ENCODE measurements around the gene PADI3.
"Not testable (repeated sequence)": the region's sequence is repeated elsewhere in the genome, so short reads cannot be mapped to it uniquely, and the experiment has no call there.

The PADI3 gene

DNA sequence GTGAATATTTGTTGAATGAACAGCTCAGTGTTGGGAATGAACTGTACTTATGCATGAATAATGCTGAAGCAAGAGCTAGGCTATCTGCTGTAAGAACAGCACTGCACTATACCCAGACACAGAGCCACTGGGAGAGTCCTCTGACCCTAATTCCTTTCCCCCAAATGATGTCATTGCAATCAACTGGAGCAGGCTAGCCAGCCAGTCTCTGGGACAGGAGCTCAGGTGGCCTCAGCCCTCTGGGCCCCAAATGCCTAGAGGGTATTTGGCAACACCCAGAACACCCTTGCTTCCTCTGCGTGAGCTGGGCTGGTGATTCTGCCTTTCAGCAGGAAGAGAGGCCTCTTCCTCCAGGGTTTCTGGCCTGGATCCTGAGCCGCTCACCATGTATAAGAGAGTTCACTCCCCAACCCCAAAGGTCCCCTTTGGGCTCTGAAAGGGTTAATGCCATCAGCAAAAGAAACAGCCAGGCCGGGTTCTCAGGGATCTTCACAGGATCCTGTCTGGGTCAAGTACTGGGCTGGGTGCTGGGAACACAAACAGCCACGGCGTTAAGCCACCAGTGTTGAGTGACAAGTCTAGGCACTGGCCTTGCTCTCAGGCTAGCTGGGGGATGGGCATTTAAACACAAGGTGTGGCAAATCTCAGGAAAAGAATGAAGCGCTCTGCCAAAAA is 55.4 kb downstream of the PADI3 start:
- DNase-seq (ENCODE audit: low read depth in 2 of 2), result no peak

DNA sequence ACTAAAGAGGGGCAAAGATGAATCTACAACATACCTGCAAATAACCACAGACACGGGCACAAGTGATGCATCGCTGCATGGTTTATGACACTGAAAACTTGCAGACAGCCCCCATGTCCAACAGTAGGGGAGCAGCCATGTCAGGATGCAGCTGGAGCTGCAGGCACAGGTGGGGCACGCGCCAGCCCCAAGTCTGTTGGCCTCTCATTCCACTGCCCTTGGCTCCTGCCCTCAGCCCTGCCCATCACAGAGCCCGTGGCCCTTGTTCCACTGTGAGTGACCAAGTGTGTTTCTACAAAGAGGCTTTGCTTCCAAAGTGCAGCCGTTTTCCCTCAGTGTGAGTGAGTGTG is 55.9 kb downstream of the PADI3 start:
- no peak for DNase-seq (ENCODE audit: low read depth in 2 of 2)

DNA sequence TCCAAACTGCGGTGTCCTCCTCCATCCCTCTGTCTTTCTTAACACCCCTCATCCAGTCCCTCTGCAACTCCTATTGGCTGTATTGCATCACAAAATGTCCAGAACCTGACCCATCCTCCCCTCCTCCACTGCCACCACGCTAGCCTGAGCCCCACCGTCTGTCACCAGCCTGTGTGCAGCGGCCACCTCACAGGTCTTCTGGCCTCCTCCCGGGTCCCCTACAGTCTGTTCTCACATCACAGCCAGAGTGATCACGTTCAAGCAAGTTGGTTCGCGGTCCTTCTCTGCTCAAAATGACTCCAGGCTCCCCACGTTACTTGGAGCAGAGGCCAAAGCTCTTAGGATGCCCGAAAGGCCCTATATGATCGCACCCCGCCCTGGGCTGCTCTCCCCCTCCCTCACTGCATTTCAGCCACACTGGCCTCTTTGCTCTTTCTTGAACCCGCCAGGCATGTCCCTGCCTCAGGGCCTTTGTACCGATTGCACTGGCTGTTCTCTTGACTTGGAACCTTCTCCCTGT is 56.7 kb downstream of the PADI3 start:
- no peak for DNase-seq (ENCODE audit: low read depth in 2 of 2)

DNA sequence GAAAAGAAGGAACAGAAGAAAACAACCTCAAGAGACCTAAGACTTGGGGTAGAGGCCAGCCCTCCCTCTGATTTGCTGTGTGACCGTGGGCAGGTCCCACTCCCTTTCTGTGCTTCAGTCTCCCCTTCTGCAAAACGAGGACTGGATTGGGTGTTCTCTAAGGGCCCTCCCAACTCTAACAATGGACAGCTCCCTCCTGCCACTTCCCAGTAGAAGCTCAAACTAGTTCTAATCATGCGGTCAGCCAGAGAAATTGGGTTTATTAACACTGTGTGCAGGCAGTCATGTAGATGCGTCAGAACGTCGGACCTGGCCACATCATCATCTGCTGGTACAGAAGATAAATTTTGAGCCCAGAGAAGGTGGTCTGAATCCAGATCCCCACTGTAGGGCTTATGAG is 57.5 kb downstream of the PADI3 start:
- DNase-seq (ENCODE audit: low read depth in 2 of 2), result no peak

DNA sequence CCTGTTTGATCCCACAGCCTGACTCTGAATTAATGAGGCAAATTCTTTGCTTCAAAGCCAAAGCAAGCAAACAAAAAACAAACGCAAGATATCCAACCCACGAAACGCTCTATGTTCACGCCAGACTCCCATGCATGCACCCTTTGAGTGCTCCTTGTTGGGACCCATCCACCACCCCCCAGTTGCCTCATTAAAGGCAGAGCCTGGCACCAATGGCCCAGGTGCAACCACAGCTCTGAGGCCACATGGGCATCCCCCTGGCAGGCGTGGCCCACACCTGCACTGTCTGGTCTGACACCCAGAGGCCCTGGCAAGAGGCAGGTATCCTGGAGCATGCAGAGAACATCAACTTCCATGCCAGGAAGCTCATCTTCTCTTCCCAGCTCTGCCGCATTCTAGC is 58.0 kb downstream of the PADI3 start:
- no peak for DNase-seq (ENCODE audit: low read depth in 2 of 2)

DNA sequence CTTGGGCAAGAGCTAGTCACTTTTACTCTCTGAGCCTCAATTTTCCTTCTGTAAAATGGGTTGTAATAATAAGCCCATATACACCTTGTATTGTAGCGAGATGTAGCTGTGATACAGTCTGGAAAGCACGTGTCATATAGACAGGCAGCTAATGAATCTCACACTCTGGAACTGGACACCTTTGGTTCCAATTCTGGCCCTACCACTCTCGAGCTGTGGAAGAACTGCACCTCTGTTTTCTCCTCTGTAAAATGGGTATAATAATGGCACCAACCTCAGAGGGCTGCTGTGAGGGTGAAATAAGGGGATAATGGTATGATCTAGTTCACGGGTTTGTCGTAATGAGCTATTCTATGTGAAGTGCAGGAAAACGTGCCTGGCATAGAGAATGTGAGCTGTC is 58.4 kb downstream of the PADI3 start:
- no peak for DNase-seq (ENCODE audit: low read depth in 2 of 2)

DNA sequence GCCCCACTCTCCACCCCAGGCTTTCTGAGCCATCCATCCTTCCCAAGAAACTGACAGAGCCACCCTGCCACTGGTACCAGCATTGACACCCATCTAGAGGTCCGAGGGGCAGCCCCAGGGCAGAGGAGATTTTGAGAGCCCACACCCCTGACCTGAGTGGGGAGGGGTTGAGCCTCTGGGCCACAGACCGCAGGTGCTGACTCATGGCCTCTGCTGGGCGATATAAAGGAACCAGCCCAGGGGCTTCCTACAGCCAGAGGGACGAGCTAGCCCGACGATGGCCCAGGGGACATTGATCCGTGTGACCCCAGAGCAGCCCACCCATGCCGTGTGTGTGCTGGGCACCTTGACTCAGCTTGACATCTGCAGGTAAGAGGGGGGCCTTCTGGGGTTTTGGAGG is 59.0 kb downstream of the PADI3 start, which contains the start of gene PADI4:
TSS of gene PADI4 (plus strand) at position 252 of the 400 bp plus-strand sequence. CDS start at position 278, 26 bp downstream.
- DNase-seq (ENCODE audit: low read depth in 2 of 2), result no peak

DNA sequence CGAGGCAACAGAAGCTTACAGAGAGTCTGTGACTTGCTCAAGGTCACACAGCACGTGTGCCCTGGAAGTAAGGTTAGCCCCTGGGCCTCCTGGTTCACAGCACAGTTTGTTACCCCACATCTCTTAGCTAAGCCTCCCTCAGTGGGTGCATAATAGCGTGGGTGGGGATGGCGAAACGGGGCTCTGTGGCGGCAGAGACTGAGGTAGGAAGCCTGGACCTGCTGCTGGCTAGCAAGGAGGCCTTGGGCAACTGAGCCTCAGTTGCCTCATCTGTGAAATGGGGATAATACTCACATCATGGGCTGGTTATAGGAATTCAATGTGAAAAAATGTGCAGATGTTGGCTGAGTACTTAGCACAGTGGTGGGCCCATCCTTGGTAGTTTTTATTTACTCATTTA is 59.7 kb downstream of the PADI3 start:
- DNase-seq (ENCODE audit: low read depth in 2 of 2), result no peak

DNA sequence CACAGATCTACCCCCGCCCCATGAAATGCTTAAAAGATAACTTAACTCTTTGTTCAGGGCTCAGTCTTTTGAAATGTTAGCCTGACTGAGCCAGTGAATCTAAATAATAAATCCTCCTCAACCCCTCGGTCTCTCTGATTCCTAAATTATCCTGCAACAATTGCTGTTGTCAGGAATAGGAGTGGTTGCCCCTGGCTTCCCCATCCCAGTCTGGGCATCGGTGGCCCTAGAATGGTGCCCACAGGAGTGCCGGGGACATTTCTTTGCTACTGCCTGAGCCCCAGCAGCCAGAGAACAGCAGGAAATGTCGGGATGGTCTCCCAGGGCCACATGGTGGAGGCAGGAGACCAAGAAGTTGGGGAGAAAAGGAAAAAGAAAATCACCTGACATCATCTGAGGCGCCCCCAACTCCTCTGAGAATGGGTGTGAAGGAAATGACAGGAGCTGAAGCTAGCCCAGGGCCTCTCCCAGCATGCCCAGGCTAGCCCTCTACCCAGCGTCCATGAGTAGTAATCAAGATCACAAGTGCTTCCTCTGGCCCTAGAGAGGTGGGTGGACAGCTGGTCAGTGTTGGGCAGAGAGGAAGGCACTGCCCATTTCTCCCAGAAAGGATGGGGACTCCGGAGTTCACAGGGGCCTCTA is 60.6 kb downstream of the PADI3 start:
- DNase-seq (ENCODE audit: low read depth in 2 of 2), result no peak

DNA sequence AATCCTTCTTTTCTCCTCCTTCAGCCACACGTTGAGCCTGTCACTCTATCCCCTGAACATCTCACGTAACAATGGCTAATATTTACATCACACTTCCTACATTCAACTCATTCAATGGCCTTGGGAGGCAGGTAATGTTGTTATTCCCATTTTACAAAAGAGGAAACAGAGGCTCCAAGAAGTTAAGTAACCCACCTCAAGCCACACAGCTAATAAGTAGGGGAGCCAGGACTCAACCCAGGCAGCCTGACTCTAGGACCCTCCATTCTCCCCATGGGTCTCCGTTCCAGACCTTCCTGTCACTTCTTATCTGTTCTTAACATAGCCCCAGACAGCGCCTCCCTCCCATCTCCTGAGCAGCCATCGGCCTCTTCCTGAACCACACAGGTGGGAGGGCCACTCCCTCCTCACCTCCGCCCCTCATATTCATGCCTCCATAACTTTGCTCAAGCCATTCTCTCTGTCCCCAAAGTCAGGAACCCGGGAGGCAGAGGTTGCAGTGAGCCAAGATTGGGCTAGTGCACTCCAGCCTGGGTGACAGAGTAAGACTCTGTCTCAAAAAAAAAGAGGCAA is 61.3 kb downstream of the PADI3 start:
- DNase-seq (ENCODE audit: low read depth in 2 of 2), result no peak

DNA sequence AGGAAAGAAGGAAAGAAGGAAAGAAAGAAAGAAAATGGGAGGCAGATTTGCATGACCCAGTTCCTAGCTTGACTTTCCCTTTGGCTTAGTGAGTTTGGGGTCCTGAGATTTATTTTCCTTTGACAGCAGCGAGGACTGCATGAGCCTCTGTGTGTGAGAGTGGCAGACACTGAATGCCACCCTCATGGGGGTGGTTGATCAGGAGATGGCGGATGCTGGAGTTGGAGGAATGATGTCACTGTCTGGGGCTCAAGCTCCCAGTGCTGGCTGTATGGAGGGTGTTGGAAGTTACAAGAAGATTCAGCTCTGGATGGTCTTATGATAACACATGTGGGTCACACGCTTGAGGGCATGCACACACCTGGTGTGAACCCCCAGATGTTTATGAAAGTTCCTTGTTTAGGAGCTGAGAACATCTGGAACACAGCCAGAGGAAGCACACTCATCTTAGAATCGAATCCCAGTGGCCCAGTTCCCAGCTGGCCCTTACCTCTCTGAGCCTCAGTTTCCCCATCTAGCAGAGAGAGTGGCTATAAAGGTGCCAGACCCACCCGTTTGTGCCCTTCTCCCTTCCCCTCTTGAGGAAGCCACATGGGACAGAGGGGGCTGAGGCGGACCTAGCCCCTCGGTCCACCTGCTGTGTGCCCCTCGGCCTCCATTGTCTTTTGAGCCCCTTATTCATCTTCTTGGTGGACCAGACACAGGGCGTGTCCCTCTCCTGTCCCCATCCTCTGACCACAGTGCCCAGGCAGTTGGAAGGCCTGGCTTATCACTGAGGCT is 64.8 kb downstream of the PADI3 start:
- DNase-seq (ENCODE audit: low read depth in 2 of 2), result no peak

DNA sequence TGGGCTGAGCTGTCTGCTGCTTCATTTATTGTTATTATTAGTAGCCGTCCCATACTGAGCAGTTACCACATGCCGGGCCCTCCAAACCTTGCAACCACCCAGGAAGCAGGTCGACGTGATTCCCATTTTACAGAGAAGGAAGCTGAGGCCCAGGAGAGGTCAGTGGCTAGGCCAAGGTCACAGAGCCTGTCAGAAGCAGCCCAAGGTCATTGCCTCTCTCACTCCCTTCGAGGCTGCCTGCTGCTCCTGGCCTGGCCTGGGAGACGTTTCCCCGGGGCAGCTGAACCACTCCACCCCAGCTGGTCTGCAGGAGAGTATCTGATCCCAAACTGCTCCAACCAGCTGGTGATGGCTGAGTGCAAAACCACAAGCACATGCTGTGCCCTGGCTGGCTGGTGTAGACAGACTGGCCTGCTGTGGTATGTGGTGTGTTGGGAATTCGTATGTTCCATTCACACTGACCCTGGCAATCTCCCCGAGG is 65.6 kb downstream of the PADI3 start:
- no peak for DNase-seq (ENCODE audit: low read depth in 2 of 2)

DNA sequence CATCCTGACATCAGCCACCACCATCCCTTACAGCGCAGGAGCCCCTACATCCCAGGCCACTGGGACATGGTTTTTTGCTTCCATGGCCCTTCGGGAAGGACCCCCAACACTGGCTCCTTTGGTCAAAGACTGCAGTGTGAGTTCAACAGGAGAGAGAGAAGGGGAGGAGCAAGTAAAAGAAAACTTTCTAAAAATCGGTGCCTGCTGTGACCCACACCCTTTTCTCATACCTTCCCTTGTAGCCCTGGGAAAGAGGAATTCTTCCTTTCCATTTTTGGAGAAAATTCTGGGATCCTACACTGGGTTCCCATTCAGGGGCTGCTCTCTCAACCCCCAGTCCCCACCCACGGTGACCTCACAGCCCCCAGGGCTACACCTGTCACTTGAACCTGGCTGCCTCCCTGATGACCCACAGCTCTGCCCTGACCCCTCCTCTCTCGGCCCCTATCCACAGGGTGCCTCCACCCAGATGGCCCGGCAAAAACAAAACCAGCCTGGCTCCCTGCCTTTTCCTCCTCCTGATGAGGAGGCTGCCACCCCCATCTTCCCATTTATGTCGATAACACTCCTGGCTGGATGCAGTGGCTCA is 66.7 kb downstream of the PADI3 start:
- no peak for DNase-seq (ENCODE audit: low read depth in 2 of 2)

DNA sequence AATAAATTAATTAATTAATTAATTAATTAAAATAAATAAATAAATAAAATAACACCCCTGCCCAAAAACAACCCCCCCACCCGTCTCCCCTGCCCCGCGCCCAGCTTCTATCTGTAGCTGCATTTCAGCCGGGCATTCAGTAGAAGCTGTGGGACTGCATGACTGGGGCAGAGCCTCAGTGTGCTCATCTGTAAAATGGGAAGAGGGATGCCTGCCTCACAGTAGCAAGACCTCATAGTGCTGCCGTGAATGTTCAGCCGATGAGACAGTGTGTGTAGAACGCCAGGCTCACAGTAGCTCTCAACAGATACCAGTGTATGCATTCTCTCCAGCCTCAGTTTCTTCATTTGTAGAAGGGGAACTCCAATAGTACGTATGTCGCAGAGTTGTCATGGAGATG is 67.8 kb downstream of the PADI3 start:
- DNase-seq (ENCODE audit: low read depth in 2 of 2), result no peak

DNA sequence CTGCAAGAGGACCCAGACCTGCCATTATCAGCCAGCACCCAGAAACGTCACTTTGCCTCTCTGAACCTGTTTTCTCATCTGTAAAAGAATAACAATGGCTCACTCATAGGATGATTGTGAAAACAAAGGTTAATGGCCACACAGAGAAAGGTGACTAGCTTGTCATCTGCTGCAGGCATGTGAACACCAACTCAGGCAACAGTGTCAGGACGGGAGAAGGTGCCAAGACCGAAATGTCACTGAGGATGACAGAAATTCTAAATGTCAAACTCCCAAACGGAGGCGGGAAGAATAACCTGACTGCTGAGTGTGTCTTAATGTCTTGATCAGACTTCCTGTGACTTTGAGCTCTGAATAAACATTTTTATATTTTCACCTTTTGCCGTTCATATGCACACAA is 69.4 kb downstream of the PADI3 start:
- no peak for DNase-seq (ENCODE audit: low read depth in 2 of 2)

DNA sequence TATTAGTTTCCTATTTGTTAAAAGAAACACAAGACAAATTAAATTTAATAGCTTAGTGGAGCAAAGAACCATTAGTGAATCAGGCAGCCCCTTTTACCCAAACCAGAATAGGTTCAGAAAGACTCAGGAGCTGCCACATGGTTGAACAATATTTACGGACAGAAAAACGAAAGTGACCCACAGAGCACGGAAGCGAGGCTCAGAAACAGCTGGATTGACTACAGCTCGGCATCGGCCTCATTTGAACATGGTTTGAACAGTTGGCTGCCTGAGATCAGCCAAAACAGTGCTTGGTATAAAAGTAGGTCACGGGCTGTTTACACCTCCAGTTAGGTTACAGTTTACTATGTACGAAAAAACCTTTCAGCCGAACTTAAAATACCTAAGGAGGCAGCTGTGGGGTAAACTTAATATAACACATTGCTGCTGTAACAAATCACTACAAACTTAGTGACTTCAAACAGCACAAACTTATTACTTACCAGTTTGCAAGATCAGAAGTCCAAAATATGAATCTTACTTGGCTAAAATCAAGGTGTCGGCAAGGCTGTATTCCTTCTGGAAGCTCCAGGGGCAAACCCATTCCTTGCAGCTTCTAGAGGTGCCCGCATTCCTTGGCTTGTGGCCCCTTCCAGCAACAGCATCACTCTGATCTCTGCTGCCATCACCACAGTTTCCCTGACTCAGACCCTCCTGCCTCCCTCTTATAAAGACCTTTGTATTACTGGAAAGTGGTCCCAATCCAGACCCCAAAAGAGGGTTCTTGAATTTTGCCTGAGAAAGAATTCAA is 70.9 kb downstream of the PADI3 start:
- DNase-seq (ENCODE audit: low read depth in 2 of 2), result no peak

DNA sequence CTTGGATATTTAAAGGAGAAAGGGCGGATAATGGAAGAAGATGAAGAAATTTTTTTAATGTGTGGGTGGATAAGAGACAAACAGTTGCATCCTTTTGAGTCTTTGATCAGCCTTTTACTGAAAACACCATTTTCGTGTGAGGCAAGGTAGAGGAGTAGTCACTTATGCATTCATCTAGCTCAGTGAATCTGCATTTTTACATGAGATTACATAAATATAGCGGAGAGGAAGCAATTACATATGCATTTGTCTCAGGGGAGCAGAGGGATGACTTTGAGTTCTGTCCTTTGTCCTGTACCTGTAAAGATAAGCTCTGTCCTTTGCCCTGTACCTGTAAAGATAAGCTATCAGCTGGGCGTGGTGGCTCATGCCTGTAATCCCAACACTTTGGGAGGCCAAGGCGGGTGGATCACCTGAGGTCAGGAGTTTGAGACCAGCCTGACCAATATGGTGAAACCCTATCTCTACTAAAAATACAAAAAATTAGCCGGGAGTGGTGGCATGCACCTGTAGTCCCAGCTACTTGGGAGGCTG is 73.0 kb downstream of the PADI3 start:
- DNase-seq (ENCODE audit: low read depth in 2 of 2), result not testable (repeated sequence)

DNA sequence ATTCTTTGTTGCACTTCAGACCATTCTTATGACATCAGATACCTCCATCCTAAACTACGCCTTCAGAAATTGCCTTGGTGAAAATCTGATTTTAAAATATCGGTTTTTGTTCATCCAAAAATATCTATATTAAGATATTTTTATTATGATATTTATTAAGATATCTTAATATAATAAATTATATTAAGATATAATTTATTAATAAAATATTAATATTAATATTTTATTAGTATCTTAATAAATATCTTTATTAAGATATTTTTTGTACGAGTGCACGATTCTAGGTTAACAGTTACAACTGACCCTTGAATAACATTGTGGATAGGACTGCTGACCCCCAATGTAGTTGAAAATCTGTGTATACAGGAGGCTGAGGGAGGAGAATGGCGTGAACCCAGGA is 80.0 kb downstream of the PADI3 start:
- DNase-seq (ENCODE audit: low read depth in 2 of 2), result no peak

DNA sequence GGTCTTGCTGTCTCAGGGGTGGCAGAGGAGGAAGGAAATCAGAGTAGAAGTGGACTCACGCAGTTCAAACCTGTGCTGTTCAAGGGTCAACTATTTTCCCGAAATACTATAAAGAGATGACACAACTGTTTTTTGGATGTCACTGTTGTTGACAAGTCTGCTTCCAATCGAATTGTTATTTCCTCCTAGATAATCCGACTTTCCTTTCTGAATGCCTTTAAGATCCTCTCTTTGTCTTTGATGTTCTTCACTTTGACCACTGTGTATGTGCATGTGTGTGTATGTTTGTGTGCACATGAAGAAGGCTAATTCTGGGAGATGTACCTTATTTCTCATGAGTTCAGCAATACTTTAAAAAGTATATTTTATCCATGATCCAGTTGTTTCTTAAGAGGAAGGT is 80.7 kb downstream of the PADI3 start:
- DNase-seq (ENCODE audit: low read depth in 2 of 2), result no peak

DNA sequence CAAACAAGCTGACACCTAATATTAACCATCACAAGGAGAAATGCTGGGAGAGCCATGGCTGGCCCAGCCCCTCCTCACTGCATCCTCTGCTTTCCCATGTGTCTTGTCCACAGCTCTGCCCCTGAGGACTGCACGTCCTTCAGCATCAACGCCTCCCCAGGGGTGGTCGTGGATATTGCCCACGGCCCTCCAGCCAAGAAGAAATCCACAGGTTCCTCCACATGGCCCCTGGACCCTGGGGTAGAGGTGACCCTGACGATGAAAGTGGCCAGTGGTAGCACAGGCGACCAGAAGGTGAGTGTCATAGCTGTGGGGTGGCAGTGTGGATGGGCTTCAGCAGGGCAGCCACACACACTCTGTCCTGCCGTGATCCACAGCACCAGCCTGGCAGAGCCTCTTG is 82.0 kb downstream of the PADI3 start:
- DNase-seq (ENCODE audit: low read depth in 2 of 2), result no peak

DNA sequence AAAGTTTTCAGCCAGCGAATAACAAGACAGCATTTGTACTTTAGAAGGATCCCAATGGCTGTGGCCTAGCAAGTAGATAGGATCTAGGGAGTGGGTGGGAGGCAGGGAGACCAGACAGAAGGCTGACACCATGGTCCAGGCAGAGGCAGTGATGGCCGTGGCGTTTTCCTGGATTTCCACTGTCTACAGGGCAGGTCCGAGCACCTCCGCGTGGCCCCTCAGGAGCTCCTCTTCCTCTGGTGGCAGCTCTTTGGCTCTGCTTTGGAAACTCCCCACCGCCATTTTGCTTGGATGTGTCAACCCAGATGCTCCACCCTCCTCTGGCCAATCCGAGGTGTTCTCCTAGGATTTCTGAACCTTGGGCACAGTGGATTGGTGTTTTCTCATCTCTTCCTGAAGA is 84.2 kb downstream of the PADI3 start:
- DNase-seq (ENCODE audit: low read depth in 2 of 2), result no peak
